Measurements from ENCODE around the gene NLRP8. TPM values are rescaled to one million over a fixed set of nuclear protein-coding genes. Genes with fewer than 3 reads are reported as not detected.

Gene NLRP8
- total RNA-seq, 4 donors from 2014 or later = not detected

DNA sequence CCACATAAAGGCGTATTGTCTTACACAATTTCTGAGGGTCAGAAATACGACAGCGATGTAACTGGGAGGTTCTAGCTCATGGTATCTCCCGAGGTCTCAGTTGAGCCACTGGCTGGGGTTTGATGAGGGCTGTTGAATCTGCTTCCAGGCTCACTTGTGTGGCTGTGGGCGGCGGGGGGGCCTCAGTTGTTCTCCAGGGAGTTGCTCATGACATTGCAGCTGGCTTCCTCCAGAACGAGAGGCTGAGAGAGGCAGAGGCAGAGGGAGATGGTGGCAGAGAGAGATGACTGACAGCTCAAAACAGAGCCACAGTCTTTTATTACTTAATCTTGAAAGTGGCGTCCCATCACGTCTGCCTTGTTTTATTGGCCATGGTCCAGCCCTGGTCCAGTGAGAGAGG, 32.8 kb downstream of the NLRP8 start:
- 74 to 79% methylated on average over 9 of the region's 9 CpGs for WGBS, 2 donors
- DNase-seq (ENCODE audit: low spot score in 2 of 2) = no peak
- no peak overlapping the region for H3K4me3 ChIP-seq (ENCODE audit: low read depth, poor library complexity, severe bottlenecking)
- TF ChIP-seq CTCF (IDR thresholded peaks at IDR 0.05) (no peak), POLR2A (IDR thresholded peaks at IDR 0.05) (no peak)
- intact Hi-C loops (cut with DNase I; ENCODE audit: low total_unique reads) = no loop called here

DNA sequence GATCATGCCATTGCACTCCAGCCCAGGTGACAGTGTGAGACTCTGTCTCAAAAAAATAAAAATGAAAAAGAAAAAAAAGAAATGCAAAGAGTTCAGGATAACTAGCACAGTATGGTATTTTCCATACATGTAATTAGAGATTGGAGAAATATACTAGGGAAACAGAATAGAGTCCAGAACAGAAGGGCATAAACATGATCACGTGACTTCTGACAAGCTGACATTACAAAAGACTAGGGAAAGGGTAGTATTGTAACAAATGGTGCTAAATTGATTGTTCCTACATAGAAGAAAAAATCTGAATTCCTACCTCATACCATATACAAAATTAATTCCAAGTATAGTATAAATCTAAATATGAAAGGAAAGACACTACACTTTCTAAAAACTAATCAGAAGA, 37.6 kb downstream of the NLRP8 start:
- WGBS, 2 donors = 78 to 81% methylated on average over 1 of the region's 1 CpG
- no peak for DNase-seq (ENCODE audit: low spot score in 2 of 2)
- TF ChIP-seq POLR2A (IDR thresholded peaks at IDR 0.05) (no peak), CTCF (IDR thresholded peaks at IDR 0.05) (no peak)

DNA sequence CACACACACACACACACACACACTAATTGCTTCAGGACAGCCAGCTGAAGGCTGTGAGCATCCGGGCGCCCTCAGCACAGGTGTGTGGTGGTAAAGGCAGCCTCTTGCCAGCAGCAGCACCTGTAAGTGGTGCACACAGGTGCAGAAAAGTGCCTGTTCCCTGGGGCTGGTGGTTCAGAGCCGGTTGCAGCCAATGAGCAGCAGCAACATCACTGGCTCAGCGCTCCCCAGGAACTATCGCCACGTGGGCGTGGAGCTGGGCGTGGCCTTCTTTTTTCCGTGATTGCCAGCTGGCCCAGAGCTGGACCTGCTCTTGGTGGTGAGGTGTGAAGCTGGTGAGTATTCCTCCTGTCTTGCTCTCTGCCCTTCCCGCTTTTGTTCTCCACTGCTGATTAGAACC, 38.9 kb downstream of the NLRP8 start, which contains the start of gene NLRP5:
NLRP5 (plus strand) TSS at position 289 of the 400 bp plus-strand sequence.
- WGBS, 2 donors = 40 to 47% methylated on average over 8 to 10 of the region's 10 CpGs
- no peak for DNase-seq (ENCODE audit: low spot score in 2 of 2)
- TF ChIP-seq POLR2A (IDR thresholded peaks at IDR 0.05) (no peak), CTCF (IDR thresholded peaks at IDR 0.05) (no peak)
- intact Hi-C loops (cut with DNase I; ENCODE audit: low total_unique reads) = no loop called here
- H3K4me3 ChIP-seq (ENCODE audit: low read depth, poor library complexity, severe bottlenecking) = no peak within 1 kb of the TSS

More for the DNA sequence above, 37.6 kb downstream of the NLRP8 start:
- no peak overlapping the region for H3K4me3 ChIP-seq (ENCODE audit: low read depth, poor library complexity, severe bottlenecking)
- intact Hi-C loops (cut with DNase I; ENCODE audit: low total_unique reads) = no loop called here

DNA sequence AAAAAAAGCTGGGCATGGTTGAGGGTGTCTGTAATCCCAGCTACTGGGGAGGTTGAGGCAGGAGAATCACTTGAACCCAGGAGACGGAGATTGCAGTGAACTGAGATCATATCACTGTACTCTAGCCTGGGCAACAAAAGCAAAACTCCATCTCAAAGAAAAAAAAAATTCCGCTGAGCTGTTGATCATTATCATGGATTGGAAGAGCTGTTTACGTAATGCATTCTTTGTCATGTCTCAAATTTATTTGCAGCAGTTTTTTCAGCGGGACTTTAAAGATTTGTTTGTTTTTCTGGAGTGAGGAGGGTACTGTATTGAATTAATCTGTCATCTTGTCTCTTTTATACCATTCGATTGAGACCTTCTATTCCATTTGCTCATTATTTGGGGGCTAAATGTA, 43.2 kb downstream of the NLRP8 start:
- TF ChIP-seq POLR2A (IDR thresholded peaks at IDR 0.05) (no peak), CTCF (IDR thresholded peaks at IDR 0.05) (no peak)
- intact Hi-C loops (cut with DNase I; ENCODE audit: low total_unique reads) = no loop called here
- 78 to 79% methylated on average over 5 of the region's 5 CpGs for WGBS, 2 donors
- no peak for DNase-seq (ENCODE audit: low spot score in 2 of 2)
- no peak overlapping the region for H3K4me3 ChIP-seq (ENCODE audit: low read depth, poor library complexity, severe bottlenecking)

- 45 to 56% methylated on average over 1 of the region's 1 CpG for WGBS, 2 donors
- no peak for DNase-seq (ENCODE audit: low spot score in 2 of 2)
- TF ChIP-seq CTCF (IDR thresholded peaks at IDR 0.05) = no peak
- no peak for TF ChIP-seq POLR2A (IDR thresholded peaks at IDR 0.05)
- intact Hi-C loops (cut with DNase I; ENCODE audit: low total_unique reads) = no loop called here
- H3K4me3 ChIP-seq (ENCODE audit: low read depth, poor library complexity, severe bottlenecking) = no peak overlapping the region
Measured at GRCh38 chr19:55993492-55993891, 45.9 kb downstream of the NLRP8 start.

DNA sequence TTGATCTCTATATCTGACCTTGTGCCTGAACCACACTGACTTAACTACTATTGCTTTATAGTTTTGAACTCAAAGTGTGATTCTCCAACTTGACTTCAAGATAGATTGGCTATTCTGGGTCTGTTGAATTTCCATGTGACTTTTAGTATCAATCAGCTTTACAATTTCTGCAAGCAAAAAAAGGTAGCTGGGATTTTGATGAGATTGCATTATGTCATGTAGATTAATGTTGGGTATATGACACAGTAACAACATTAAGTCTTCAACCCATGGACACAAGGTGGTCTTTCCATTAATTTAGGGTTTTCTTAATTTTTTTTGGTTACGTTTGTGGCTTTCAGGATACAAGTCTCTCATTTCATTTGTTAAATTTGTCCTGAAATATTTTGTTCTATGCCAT, 67.1 kb downstream of the NLRP8 start:
- 65 to 68% methylated on average over 1 of the region's 1 CpG for WGBS, 2 donors
- TF ChIP-seq CTCF (IDR thresholded peaks at IDR 0.05) (no peak), POLR2A (IDR thresholded peaks at IDR 0.05) (no peak)
- intact Hi-C loops (cut with DNase I; ENCODE audit: low total_unique reads) = no loop called here
- no peak for DNase-seq (ENCODE audit: low spot score in 2 of 2)
- H3K4me3 ChIP-seq (ENCODE audit: low read depth, poor library complexity, severe bottlenecking) = no peak overlapping the region
